Trophoblast cell (in vitro differentiated cells and primary cell): ENCODE results near the gene ERMN.
"Not testable (repeated sequence)": the region's sequence is repeated elsewhere in the genome, so short reads cannot be mapped to it uniquely, and the experiment has no call there.

Experiments
- DNase-seq, 2 donors: peaks; one replicate each; pipeline ENCODE4 v3.0.0-alpha.2; 2016
- H2AFZ ChIP-seq: 2 replicates; pipeline ENCODE4 v1.6.1; 2013; ENCODE audit warnings: low read length, moderate library complexity, mild to moderate bottlenecking; ENCODE audit not compliant: insufficient read depth, poor library complexity
- H2AK5ac ChIP-seq: 2 replicates; pipeline ENCODE4 v1.6.1; 2013; ENCODE audit warnings: mild to moderate bottlenecking, low read length
- H2BK120ac ChIP-seq: 2 replicates; pipeline ENCODE4 v1.6.1; 2013; ENCODE audit warnings: low read length, mild to moderate bottlenecking, moderate library complexity; ENCODE audit not compliant: insufficient read depth, poor library complexity
- H2BK12ac ChIP-seq: 2 replicates; pipeline ENCODE4 v1.6.1; 2013; ENCODE audit warnings: mild to moderate bottlenecking, low read length, moderate library complexity
- H2BK5ac ChIP-seq: 2 replicates; pipeline ENCODE4 v1.6.1; 2013; ENCODE audit warnings: low read length, low read depth, moderate library complexity, mild to moderate bottlenecking; ENCODE audit not compliant: poor library complexity
- H3K14ac ChIP-seq: 2 replicates; pipeline ENCODE4 v1.6.1; 2013; ENCODE audit warnings: mild to moderate bottlenecking, low read length
- H3K18ac ChIP-seq: 2 replicates; pipeline ENCODE4 v1.6.1; 2013; ENCODE audit warnings: mild to moderate bottlenecking, low read length
- H3K23ac ChIP-seq: 2 replicates; pipeline ENCODE4 v1.6.1; 2013; ENCODE audit warnings: low read length
- H3K27ac ChIP-seq: 2 replicates; pipeline ENCODE4 v1.5.1; 2013; ENCODE audit warnings: low read depth, mild to moderate bottlenecking, inconsistent platforms, low read length, moderate library complexity
- H3K27me3 ChIP-seq: 2 replicates; pipeline ENCODE4 v1.6.1; 2013; ENCODE audit warnings: inconsistent platforms, mild to moderate bottlenecking, low read length, moderate library complexity; ENCODE audit not compliant: insufficient read depth
- H3K36me3 ChIP-seq, 2 experiments: 1 replicate in 1 of 2; 2 replicates in 1 of 2; pipeline ENCODE4 v1.6.1; 2013; ENCODE audit warnings: low read length in 2 of 2, mild to moderate bottlenecking in 2 of 2, moderate library complexity in 1 of 2; ENCODE audit not compliant: insufficient read depth in 2 of 2, control insufficient read depth in 1 of 2
- H3K4ac ChIP-seq: 2 replicates; pipeline ENCODE4 v1.6.1; 2013; ENCODE audit warnings: low read depth, mild to moderate bottlenecking, low read length, moderate library complexity
- H3K4me1 ChIP-seq, 2 experiments: 1 replicate in 1 of 2; 2 replicates in 1 of 2; pipeline ENCODE4 v1.6.1; 2013; ENCODE audit warnings: low read length in 2 of 2, mild to moderate bottlenecking in 2 of 2, moderate library complexity in 1 of 2; ENCODE audit not compliant: insufficient read depth in 2 of 2, control insufficient read depth in 1 of 2
- H3K4me2 ChIP-seq: 2 replicates; pipeline ENCODE4 v1.6.1; 2013; ENCODE audit warnings: inconsistent platforms, mild to moderate bottlenecking, low read length, moderate library complexity
- H3K4me3 ChIP-seq: 2 replicates; pipeline ENCODE4 v1.5.1; 2013; ENCODE audit warnings: mild to moderate bottlenecking, low read depth, low read length, inconsistent platforms
- H3K79me1 ChIP-seq: one replicate; pipeline ENCODE4 v1.6.1; 2013; ENCODE audit warnings: low read length
- H3K79me2 ChIP-seq: 2 replicates; pipeline ENCODE4 v1.6.1; 2013; ENCODE audit warnings: low read length, mild to moderate bottlenecking; ENCODE audit not compliant: control insufficient read depth, insufficient read depth, poor library complexity
- H3K9ac ChIP-seq: 2 replicates; pipeline ENCODE4 v1.6.1; 2013; ENCODE audit warnings: mild to moderate bottlenecking, low read length
- H3K9me3 ChIP-seq: 2 replicates; pipeline ENCODE4 v1.6.1; 2013; ENCODE audit warnings: low read depth, mild to moderate bottlenecking, control low read depth, inconsistent platforms, low read length; ENCODE audit not compliant: insufficient read depth
- H4K12ac ChIP-seq: 2 replicates; pipeline ENCODE4 v1.6.1; 2013; ENCODE audit warnings: low read depth, mild to moderate bottlenecking, low read length, moderate library complexity
- H4K8ac ChIP-seq: 2 replicates; pipeline ENCODE4 v1.6.1; 2013; ENCODE audit warnings: low read depth, mild to moderate bottlenecking, low read length, moderate library complexity
- H4K91ac ChIP-seq: one replicate; pipeline ENCODE4 v1.6.1; 2013; ENCODE audit warnings: low read depth, mild to moderate bottlenecking, low read length, moderate library complexity
- WGBS: extraction: QIAGEN DNeasy Blood & Tissue Kit; methylation state at CpG from one replicate; pipeline ENCODE4 v1.1.7; 2013; ENCODE audit warnings: missing lambda C conversion rate; ENCODE audit not compliant: insufficient read length, insufficient coverage; ENCODE audit errors: extremely low coverage; 5-methylcytosine and 5-hydroxymethylcytosine counted together

ERMN gene

GRCh38 chr2:157279311-157279710 lies 46.3 kb downstream of the ERMN start:
- not testable (repeated sequence) for H2BK12ac ChIP-seq, H3K4me3 ChIP-seq, H4K12ac ChIP-seq, H3K14ac ChIP-seq, H2BK120ac ChIP-seq, H3K9ac ChIP-seq, DNase-seq, H3K27ac ChIP-seq, H3K79me1 ChIP-seq, H3K27me3 ChIP-seq, H4K8ac ChIP-seq, H3K79me2 ChIP-seq, H3K4ac ChIP-seq, H3K18ac ChIP-seq, H3K4me1 ChIP-seq, H2AFZ ChIP-seq, H3K4me2 ChIP-seq, H3K9me3 ChIP-seq, H4K91ac ChIP-seq, H3K23ac ChIP-seq, H2BK5ac ChIP-seq, H3K36me3 ChIP-seq, H2AK5ac ChIP-seq
- no CpG with 5 or more reads among the region's 7 CpGs for WGBS

- Histone ChIP-seq H3K79me2 (no peaks in the 10 kb centered on the region), H3K4me3 (no peak overlapping the region), H3K79me1 (no peaks in the 10 kb centered on the region)
Observed at GRCh38 chr2:157271590-157272203, 53.9 kb downstream of the ERMN start.

GRCh38 chr2:157269922-157270321 lies 55.7 kb downstream of the ERMN start:
- no peak overlapping the region for H2AFZ ChIP-seq
- no peaks in the 10 kb centered on the region for H3K79me2 ChIP-seq
- H3K14ac ChIP-seq: no peak overlapping the region
- H3K18ac ChIP-seq: no peak overlapping the region
- no peak overlapping the region for H4K12ac ChIP-seq
- H2BK120ac ChIP-seq: no peak overlapping the region
- H2AK5ac ChIP-seq: no peak overlapping the region
- H3K4ac ChIP-seq: no peak overlapping the region
- H3K79me1 ChIP-seq: no peaks in the 10 kb centered on the region
- no peak for DNase-seq
- no peak overlapping the region for H4K8ac ChIP-seq
- no CpG with 5 or more reads among the region's 2 CpGs for WGBS
- no peak overlapping the region for H3K27ac ChIP-seq
- H3K9me3 ChIP-seq: no peaks in the 10 kb centered on the region
- H3K4me1 ChIP-seq: peaks cover 0 to 1% of the 10 kb centered on the region in 2 experiments
- H2BK5ac ChIP-seq: no peak overlapping the region
- no peak overlapping the region for H4K91ac ChIP-seq
- H3K9ac ChIP-seq: no peak overlapping the region
- no peak overlapping the region for H3K4me2 ChIP-seq
- H3K23ac ChIP-seq: no peak overlapping the region
- no peaks in the 10 kb centered on the region for H3K27me3 ChIP-seq
- H3K36me3 ChIP-seq: no peaks in the 10 kb centered on the region
- no peak overlapping the region for H3K4me3 ChIP-seq
- H2BK12ac ChIP-seq: no peak overlapping the region

More at GRCh38 chr2:157271590-157272203, 53.9 kb downstream of the ERMN start:
- Histone ChIP-seq H2BK5ac (no peak overlapping the region), H3K36me3 (no peaks in the 10 kb centered on the region), H2AK5ac (no peak overlapping the region), H3K23ac (no peak overlapping the region), H3K18ac (no peak overlapping the region), H3K9ac (no peak overlapping the region), H3K14ac (no peak overlapping the region), H3K4me2 (no peak overlapping the region), H3K27ac (no peak overlapping the region), H2AFZ (no peak overlapping the region), H3K27me3 (no peaks in the 10 kb centered on the region), H3K9me3 (no peaks in the 10 kb centered on the region), H4K91ac (no peak overlapping the region), H3K4ac (no peak overlapping the region), H2BK120ac (no peak overlapping the region), H2BK12ac (no peak overlapping the region), H3K4me1 (no peaks in the 10 kb centered on the region), H4K8ac (no peak overlapping the region), H4K12ac (no peak overlapping the region)
- WGBS: no CpG with 5 or more reads among the region's 1 CpG
- no peak for DNase-seq

- Histone ChIP-seq H3K14ac (no peak overlapping the region), H2BK120ac (no peak overlapping the region)
Observed at GRCh38 chr2:157269060-157269459, 56.6 kb downstream of the ERMN start.

More at GRCh38 chr2:157269060-157269459, 56.6 kb downstream of the ERMN start:
- Histone ChIP-seq H3K4me3 (no peak overlapping the region), H2BK5ac (no peak overlapping the region), H2BK12ac (no peak overlapping the region), H4K91ac (no peak overlapping the region), H2AFZ (no peak overlapping the region), H3K36me3 (no peaks in the 10 kb centered on the region), H3K4me2 (no peak overlapping the region), H3K9ac (no peak overlapping the region), H4K12ac (no peak overlapping the region), H3K4me1 (peaks cover 0 to 1% of the 10 kb centered on the region in 2 experiments), H3K4ac (no peak overlapping the region), H3K23ac (no peak overlapping the region), H4K8ac (no peak overlapping the region), H2AK5ac (no peak overlapping the region), H3K27me3 (no peaks in the 10 kb centered on the region), H3K79me2 (no peaks in the 10 kb centered on the region), H3K79me1 (no peaks in the 10 kb centered on the region), H3K18ac (no peak overlapping the region), H3K9me3 (no peaks in the 10 kb centered on the region), H3K27ac (no peak overlapping the region)
- WGBS: no CpG with 5 or more reads among the region's 2 CpGs
- DNase-seq: no peak
